Measurements from ENCODE around the gene ZNF496. TPM values are rescaled to one million over a fixed set of nuclear protein-coding genes. Genes with fewer than 3 reads are reported as not detected.

ZNF496 gene
- total and polyA plus RNA-seq, 2 of the 4 experiments (the other 2 are of a cell fraction): 11.7 to 16.2 TPM

GRCh38 chr1:247300491-247301175, 31.0 kb downstream of the ZNF496 start:
- POLR2A ChIA-PET (ENCODE audit: unreplicated experiment): no interaction called here

More at GRCh38 chr1:247300491-247301175, 31.0 kb downstream of the ZNF496 start:
- Histone ChIP-seq H4K8ac (ENCODE audit: low read depth in 2 of 2, low read length in 2 of 2) (no peak overlapping the region), H3K36me3 (ENCODE audit: control insufficient read depth, insufficient read depth, low read length) (peaks cover 59% of the 10 kb centered on the region), H3K4ac (ENCODE audit: low read depth, low read length) (no peak overlapping the region), H4K91ac (ENCODE audit: insufficient read depth, low read depth, low read length) (no peak overlapping the region), H4K5ac (ENCODE audit: low read depth, low read length) (no peak overlapping the region), H3K14ac (replicated peaks; ENCODE audit: low read depth, low read length) (no peak overlapping the region), H3K4me1 (ENCODE audit: control insufficient read depth, insufficient read depth, low read length) (no peaks in the 10 kb centered on the region), H3K27me3 (ENCODE audit: control insufficient read depth, insufficient read depth, low read length) (no peaks in the 10 kb centered on the region), H2AFZ (replicated peaks; ENCODE audit: low read length, poor library complexity) (no peak overlapping the region), H3K23ac (ENCODE audit: low read depth, low read length) (no peak overlapping the region), H3K9ac (ENCODE audit: low read depth, low read length) (no peak overlapping the region), H2BK120ac (ENCODE audit: low read depth, low read length) (no peak overlapping the region), H3K79me1 (ENCODE audit: low read depth in 1 of 2, low read length in 2 of 2) (no peaks in the 10 kb centered on the region), H2AK9ac (replicated peaks; ENCODE audit: low read depth, low read length, poor library complexity) (no peak overlapping the region), H3K56ac (ENCODE audit: extremely low read depth, insufficient read depth, low read length) (no peak overlapping the region), H2BK5ac (ENCODE audit: low read depth, low read length, poor library complexity, severe bottlenecking) (no peak overlapping the region), H2BK15ac (ENCODE audit: low read depth, low read length) (no peak overlapping the region), H3K18ac (ENCODE audit: low read depth, low read length) (no peak overlapping the region), H3K4me2 (ENCODE audit: low read depth, low read length) (no peak overlapping the region), H4K20me1 (ENCODE audit: insufficient read depth, low read length) (no peaks in the 10 kb centered on the region), H3K9me3 (ENCODE audit: control insufficient read depth, insufficient read depth, low read length) (no peaks in the 10 kb centered on the region), H2AK5ac (ENCODE audit: low read depth, low read length) (no peak overlapping the region), H3K4me3 (ENCODE audit: insufficient read depth, low read depth, low read length) (no peak overlapping the region), H2BK20ac (ENCODE audit: low read depth, low read length) (no peak overlapping the region), H3K9me1 (ENCODE audit: insufficient read depth, low read length) (no peaks in the 10 kb centered on the region), H3K27ac (ENCODE audit: insufficient read depth, low read length) (no peak overlapping the region)
- ATAC-seq (ENCODE audit: low read depth) (no peak), DNase-seq (no peak)
- intact Hi-C loops (cut with micrococcal nuclease): no loop called here
- BruUV-seq (replicated peaks): no TSS peak
- WGBS, 2 experiments (ENCODE audit: extremely low coverage in 2 of 2, insufficient read length in 1 of 2): 98% methylated on average over 29 of the region's 47 CpGs; no CpG with 5 or more reads in 1 of the 2 experiments
- CTCF ChIA-PET: no interaction called here
- dilution Hi-C loops (cut with HindIII; ENCODE audit: low sequenced_read_pairs, unreplicated experiment): no loop called here
- TF ChIP-seq MAFK (IDR thresholded peaks at IDR 0.05; ENCODE audit: low read depth, low read length): no peak
- TF ChIP-seq BHLHE40 (IDR thresholded peaks at IDR 0.05; ENCODE audit: low read depth, low read length): no peak
- no peak for TF ChIP-seq ELK1 (IDR thresholded peaks at IDR 0.05; ENCODE audit: borderline replicate concordance, low read depth, low read length)
- no peak for TF ChIP-seq CEBPB (IDR thresholded peaks at IDR 0.05; ENCODE audit: low read depth, low read length)
- TF ChIP-seq MXI1 (IDR thresholded peaks at IDR 0.05; ENCODE audit: borderline replicate concordance, low read depth, low read length): no peak
- TF ChIP-seq RAD21 (IDR thresholded peaks at IDR 0.05; ENCODE audit: low read length): no peak
- no peak for TF ChIP-seq CHD1 (IDR thresholded peaks at IDR 0.05; ENCODE audit: low read depth, low read length)
- no peak for TF ChIP-seq RCOR1 (IDR thresholded peaks at IDR 0.05; ENCODE audit: insufficient replicate concordance, low read length)
- TF ChIP-seq, protein P1, sequence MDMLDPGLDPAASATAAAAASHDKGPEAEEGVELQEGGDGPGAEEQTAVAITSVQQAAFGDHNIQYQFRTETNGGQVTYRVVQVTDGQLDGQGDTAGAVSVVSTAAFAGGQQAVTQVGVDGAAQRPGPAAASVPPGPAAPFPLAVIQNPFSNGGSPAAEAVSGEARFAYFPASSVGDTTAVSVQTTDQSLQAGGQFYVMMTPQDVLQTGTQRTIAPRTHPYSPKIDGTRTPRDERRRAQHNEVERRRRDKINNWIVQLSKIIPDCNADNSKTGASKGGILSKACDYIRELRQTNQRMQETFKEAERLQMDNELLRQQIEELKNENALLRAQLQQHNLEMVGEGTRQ (IDR thresholded peaks at IDR 0.05; ENCODE audit: low read depth, low read length): no peak
- no peak for TF ChIP-seq POLR2A (IDR thresholded peaks at IDR 0.05; ENCODE audit: low read depth, low read length)
- in situ Hi-C loops (cut with MboI; ENCODE audit: low sequenced_read_pairs): no loop called here
